K562 (cell line): ENCODE data around the gene MCF2. TPM values are rescaled to one million over a fixed set of nuclear protein-coding genes. Genes with fewer than 3 reads are reported as not detected.

Source experiments
- ATAC-seq: fragments of 200-7000 bp; cut with Tn5 transposase; 3 replicates; pipeline ENCODE4 v1.9.1; 2020; ENCODE audit warnings: moderate library complexity
- BruUV-seq: library from RNA; stranded (reverse); fragments of 400-500 nt; replicated peaks from 2 replicates; lab custom pipeline; 2021; lab: Mats Ljungman, UMichigan
- CTCF ChIA-PET: fragments of 300-600 bp; formaldehyde crosslinking; extraction: SDS; loops from one replicate; lab custom pipeline; 2021; ENCODE audit warnings: low intra/inter-chr PET ratio; lab: Yijun Ruan, JAX
- POLR2A ChIA-PET: fragments of 300-600, 350-650 bp; sonication (Branson Sonifier 250); formaldehyde crosslinking; extraction: SDS; loops from one replicate; lab custom pipeline; 2021; ENCODE audit warnings: antibody characterized with exemption, inconsistent platforms; lab: Yijun Ruan, JAX
- DNase-seq, 4 experiments: peaks; one replicate each; pipeline versions ENCODE4 v3.0.0 to v3.0.0-alpha.2; 2011 to 2018; ENCODE audit warnings: low spot score in 3 of 4, mixed read lengths in 3 of 4; ENCODE audit errors: extremely low read depth in 1 of 4
- FAIRE-seq: peaks from 2 replicates; lab custom pipeline; 2011; peaks lifted over from hg19 to GRCh38; lab: Jason Lieb, UNC
- H2AFZ ChIP-seq: 2 replicates; pipeline ENCODE4 v1.6.0; 2011; ENCODE audit warnings: low read depth, low read length, control low read depth, inconsistent platforms
- H3K27ac ChIP-seq: fragments of 200-600 bp; 3 replicates; pipeline ENCODE4 v1.8.0; 2011; ENCODE audit warnings: low read depth, mild to moderate bottlenecking, control low read depth, inconsistent platforms, low read length, moderate library complexity, mixed read lengths; ENCODE audit errors: extremely low read depth
- H3K27me3 ChIP-seq, 2 experiments: fragments of 300-600 bp in 1 of 2; 2 replicates in 1 of 2; 3 replicates in 1 of 2; pipeline versions ENCODE4 v1.6.0 to v1.8.0; 2011; ENCODE audit warnings: inconsistent platforms in 2 of 2, low read length in 2 of 2, mild to moderate bottlenecking in 1 of 2, mixed read lengths in 1 of 2, moderate library complexity in 1 of 2; ENCODE audit not compliant: control insufficient read depth in 2 of 2, insufficient read depth in 2 of 2
- H3K36me3 ChIP-seq: fragments of 300-600 bp; 3 replicates; pipeline ENCODE4 v1.8.0; 2011; ENCODE audit warnings: mild to moderate bottlenecking, low read length, inconsistent platforms; ENCODE audit not compliant: control insufficient read depth, insufficient read depth
- H3K4me1 ChIP-seq, 2 experiments: fragments of 200-600 bp in 1 of 2; replicated peaks in 1 of 2; 2 replicates in 1 of 2; 3 replicates in 1 of 2; pipeline versions ENCODE4 v1.5.1 to v1.8.0; 2011; ENCODE audit warnings: inconsistent platforms in 2 of 2, low read length in 2 of 2, mild to moderate bottlenecking in 1 of 2, mixed read lengths in 1 of 2, moderate library complexity in 1 of 2; ENCODE audit not compliant: control insufficient read depth in 2 of 2, insufficient read depth in 2 of 2
- H3K4me2 ChIP-seq: 2 replicates; pipeline ENCODE4 v1.6.1; 2011; ENCODE audit warnings: low read length, control low read depth, inconsistent platforms, mixed read lengths; ENCODE audit not compliant: insufficient read depth
- H3K4me3 ChIP-seq: fragments of 200-600 bp; sonication (generic), shearing (Covaris generic); 2 replicates; pipeline ENCODE4 v1.5.1; 2016; ENCODE audit warnings: control low read depth, inconsistent platforms
- H3K79me2 ChIP-seq: fragments of 200-600 bp; 3 replicates; pipeline ENCODE4 v1.8.0; 2011; ENCODE audit warnings: low read length, inconsistent platforms; ENCODE audit not compliant: control insufficient read depth, insufficient read depth
- H3K9ac ChIP-seq, 2 experiments: 2 replicates each; pipeline versions ENCODE4 v1.6.0 to v1.6.1; 2011; ENCODE audit warnings: low read depth in 2 of 2, low read length in 2 of 2, control low read depth in 1 of 2, inconsistent platforms in 1 of 2, mild to moderate bottlenecking in 1 of 2, mixed read lengths in 1 of 2; ENCODE audit not compliant: insufficient read depth in 1 of 2
- H3K9me1 ChIP-seq: one replicate; pipeline ENCODE4 v1.6.0; 2011; ENCODE audit warnings: inconsistent platforms, mild to moderate bottlenecking, low read length, moderate library complexity; ENCODE audit not compliant: control insufficient read depth, insufficient read depth
- H3K9me3 ChIP-seq: replicated peaks from 2 replicates; pipeline ENCODE4 v1.5.1; 2011; ENCODE audit warnings: low read depth, low read length, inconsistent platforms; ENCODE audit not compliant: control insufficient read depth, insufficient read depth
- H4K20me1 ChIP-seq: replicated peaks from 2 replicates; pipeline ENCODE4 v1.6.1; 2011; ENCODE audit warnings: low read length, inconsistent platforms, mixed read lengths; ENCODE audit not compliant: control insufficient read depth, insufficient read depth
- ETV5 ChIP-seq: sonication (generic); formaldehyde crosslinking; IDR thresholded peaks from 2 replicates; pipeline ENCODE4 v1.4.0; 2020; ENCODE audit warnings: low read depth, mild to moderate bottlenecking, missing genetic modification reagents
- FOXA1 ChIP-seq: fragments of 450-650 bp; IDR thresholded peaks from 2 replicates; pipeline ENCODE4 v1.6.1; 2016; ENCODE audit warnings: mild to moderate bottlenecking, borderline replicate concordance
- KLF10 ChIP-seq: fragments of 250-450 bp; sonication (Bioruptor Pico); IDR thresholded peaks from 2 replicates; pipeline ENCODE4 v1.6.1; 2021; ENCODE audit warnings: matching md5 sums
- MLX ChIP-seq, 2 experiments: fragments of 450-650 bp in 1 of 2; sonication (generic) in 1 of 2; formaldehyde crosslinking; conservative IDR thresholded peaks; 2 replicates each; pipeline versions ENCODE4 v1.4.0 to v1.8.1; 2020 to 2022; ENCODE audit warnings: mild to moderate bottlenecking in 1 of 2, missing genetic modification reagents in 1 of 2
- NCOA2 ChIP-seq, 2 experiments: fragments of 450-650 bp; IDR thresholded peaks; 2 replicates each; pipeline ENCODE4 v1.6.1; 2018; ENCODE audit warnings: mild to moderate bottlenecking in 2 of 2, moderate library complexity in 1 of 2; ENCODE audit not compliant: partially characterized antibody in 2 of 2
- PHF21A ChIP-seq: fragments of 450-650 bp; IDR thresholded peaks from 2 replicates; pipeline ENCODE4 v1.6.1; 2017; ENCODE audit warnings: low read depth, borderline replicate concordance
- PRPF4 ChIP-seq: fragments of 200-400 bp; formaldehyde crosslinking; IDR thresholded peaks from one replicate; pipeline ENCODE4 v1.6.1; 2017; ENCODE audit warnings: low read length, low read depth, mild to moderate bottlenecking; ENCODE audit not compliant: insufficient read depth, poor library complexity, severe bottlenecking
- PURB ChIP-seq: sonication (generic); formaldehyde crosslinking; IDR thresholded peaks from 2 replicates; pipeline ENCODE4 v1.9.0; 2021; ENCODE audit warnings: low read depth, mild to moderate bottlenecking, missing genetic modification reagents
- RBM14 ChIP-seq: fragments of 200-400 bp; formaldehyde crosslinking; IDR thresholded peaks from 2 replicates; pipeline ENCODE4 v1.6.1; 2018; ENCODE audit warnings: low read depth, mild to moderate bottlenecking, low read length, moderate library complexity, borderline replicate concordance; ENCODE audit not compliant: insufficient read depth
- RFX7 ChIP-seq: fragments of 250-450 bp; sonication (Bioruptor Pico); IDR thresholded peaks from 2 replicates; pipeline ENCODE4 v1.5.1; 2021; ENCODE audit warnings: mild to moderate bottlenecking
- SIRT6 ChIP-seq: IDR thresholded peaks from one replicate; pipeline ENCODE4 v1.6.1; 2012; ENCODE audit warnings: low read depth, mild to moderate bottlenecking, control low read depth, inconsistent platforms, low read length, moderate library complexity
- TOE1 ChIP-seq, 2 experiments: fragments of 450-650 bp in 1 of 2; sonication (generic) in 1 of 2; formaldehyde crosslinking in 1 of 2; IDR thresholded peaks; 2 replicates each; pipeline versions ENCODE4 v1.7.1 to v1.8.0; 2016 to 2022; ENCODE audit warnings: borderline replicate concordance in 2 of 2, mild to moderate bottlenecking in 2 of 2, antibody characterized with exemption in 1 of 2, inconsistent platforms in 1 of 2, low read depth in 1 of 2, missing genetic modification reagents in 1 of 2, moderate library complexity in 1 of 2
- ZFPM2 ChIP-seq: fragments of 250-450 bp; sonication (Bioruptor Pico); IDR thresholded peaks from 2 replicates; pipeline ENCODE4 v1.5.1; 2022; ENCODE audit warnings: mild to moderate bottlenecking
- ZKSCAN3 ChIP-seq: fragments of 250-450 bp; sonication (Bioruptor Pico); IDR thresholded peaks from 2 replicates; pipeline ENCODE4 v1.4.0; 2020
- WGBS: fragments of 100-300 bp; shearing (Covaris generic); methylation state at CpG from one replicate; pipeline ENCODE4 v1.1.6; 2016; ENCODE audit warnings: low coverage, mixed read lengths; ENCODE audit not compliant: insufficient coverage; ENCODE audit errors: missing lambda C conversion rate; 5-methylcytosine and 5-hydroxymethylcytosine counted together
- in situ Hi-C: fragments of 300-500 bp; cut with MboI; formaldehyde crosslinking; loops from 4 replicates; pipeline ENCODE4 v1.15.0; 2018; ENCODE audit warnings: inconsistent platforms, mixed read lengths
- intact Hi-C: fragments of 100-400 bp; cut with micrococcal nuclease; formaldehyde crosslinking; loops from 2 replicates; pipeline ENCODE4 v1.14.2; 2022
- polyA plus RNA-seq, 8 experiments: library from polyadenylated mRNA; depleted of rRNA in 4 of 8; stranded (reverse) in 5 of 8; unstranded in 3 of 8; fragments of >200 nt; fragmentation: Nextera tagmentation in 2 of 8; fragmentation: Illumina TruSeq in 1 of 8; extraction: Ambion mirVana in 2 of 8; extraction: Trizol in 1 of 8; gene quantifications; 2 replicates each; pipeline versions ENCODE4 v1.2.1 to v1.2.3, GENCODE V29; 2011 to 2014; ENCODE audit warnings: inconsistent platforms in 1 of 8, missing spikeins in 1 of 8
- total RNA-seq, 7 experiments: library from RNA; depleted of rRNA in 6 of 7; stranded (reverse); fragments of >200 nt in 6 of 7; fragmentation: Illumina TruSeq in 2 of 7; extraction: Trizol in 2 of 7; gene quantifications; 2 replicates each; pipeline versions ENCODE4 v1.2.1 to v1.2.3, GENCODE V29; 2011 to 2021; ENCODE audit warnings: low replicate concordance in 1 of 7

The MCF2 gene
- total and polyA plus RNA-seq, 9 of the 15 experiments (the other 6 are each of a cell fraction or from before 2014, with no cell fraction given) = 0.03 to 0.78 (median 0.08) TPM; not detected in 3

- no peak overlapping the region for H3K4me3 ChIP-seq
- in situ Hi-C loops = no loop called here
- BruUV-seq = no TSS peak
- TF ChIP-seq ZFPM2 (CRISPR knock-in tag) = no peak
- TF ChIP-seq TOE1 (IDR thresholded peaks at IDR 0.05; ENCODE audit: borderline replicate concordance) = no peak
- TF ChIP-seq TOE1 (CRISPR knock-in tag; IDR thresholded peaks at IDR 0.05; ENCODE audit: borderline replicate concordance, low read depth) = no peak
- TF ChIP-seq SIRT6 = no peak
- no peak for TF ChIP-seq FOXA1
- TF ChIP-seq PHF21A = no peak
- H3K9me3 ChIP-seq = no peaks in the 10 kb centered on the region
- POLR2A ChIA-PET = interaction anchor here (0.5 kb wide), 1 partner anchor 9 kb away, joined by 3 read pairs; no protein-coding TSS in a partner anchor
- ATAC-seq (no peak), DNase-seq (no peak), FAIRE-seq (no peak)
- H3K27ac ChIP-seq = no peak overlapping the region
- H2AFZ ChIP-seq = no peak overlapping the region
- no peaks in the 10 kb centered on the region for H4K20me1 ChIP-seq
- intact Hi-C loops = no loop called here
- no peaks in the 10 kb centered on the region for H3K27me3 ChIP-seq
- H3K9me1 ChIP-seq = no peaks in the 10 kb centered on the region
- no peaks in the 10 kb centered on the region for H3K36me3 ChIP-seq
- no peaks in the 10 kb centered on the region for H3K79me2 ChIP-seq
- no peak overlapping the region for H3K4me2 ChIP-seq
- no peaks in the 10 kb centered on the region for H3K4me1 ChIP-seq
- H3K9ac ChIP-seq = no peak overlapping the region
- 0% methylated on average over 3 of the region's 3 CpGs for WGBS
- CTCF ChIA-PET = no interaction called here
Observed at GRCh38 chrX:139702658-139703057, 5.3 kb downstream of the MCF2 start.

GRCh38 chrX:139692908-139693307, 15.1 kb downstream of the MCF2 start:
- Histone ChIP-seq H3K79me2 (no peaks in the 10 kb centered on the region), H3K4me3 (no peak overlapping the region)
- 0% methylated on average over 8 of the region's 8 CpGs for WGBS
- no TSS peak for BruUV-seq
- TF ChIP-seq RBM14 (no peak), ZKSCAN3 (no peak), MLX (CRISPR knock-in tag; conservative IDR thresholded peaks at IDR 0.05) (no peak), KLF10 (no peak), RFX7 (CRISPR knock-in tag) (no peak), PRPF4 (no peak), NCOA2 (IDR thresholded peaks at IDR 0.05; ENCODE audit: partially characterized antibody in 2 of 2) (no peak), PURB (no peak), ETV5 (CRISPR knock-in tag) (no peak)
- TF ChIP-seq, all 486 proteins: peak for 0
- peak overlapping the region; percentile 41; the same call in 1 of the 2 replicates for H3K4me2 ChIP-seq
- ChIA-PET POLR2A (interaction anchor here (0.7 kb wide), 1 partner anchor 85 kb away, joined by 6 read pairs; no protein-coding TSS in a partner anchor), CTCF (no interaction called here)
- FAIRE-seq = no peak
- no peak overlapping the region for H3K27ac ChIP-seq
- in situ Hi-C loops = no loop called here
- no peak overlapping the region for H3K9ac ChIP-seq
- DNase-seq = no peak
- peaks cover 5 to 25% of the 10 kb centered on the region in 2 experiments; a peak in 4 of 5 replicates for H3K27me3 ChIP-seq
- no peaks in the 10 kb centered on the region for H4K20me1 ChIP-seq
- no peaks in the 10 kb centered on the region for H3K9me3 ChIP-seq
- H3K36me3 ChIP-seq = no peaks in the 10 kb centered on the region
- no peaks in the 10 kb centered on the region for H3K9me1 ChIP-seq
- H3K4me1 ChIP-seq = peaks cover 0 to 8% of the 10 kb centered on the region in 2 experiments; a peak in 2 of 5 replicates
- H2AFZ ChIP-seq = no peak overlapping the region; the same call in 1 of the 2 replicates
- intact Hi-C loops = no loop called here
- peak; percentile 32; the same call in 2 of the 3 replicates for ATAC-seq
